HepG2 (cell line): ENCODE data around the gene TSPAN8. TPM values are rescaled to one million over a fixed set of nuclear protein-coding genes. Genes with fewer than 3 reads are reported as not detected.
A peak's percentile ranks its signal among the peaks of the same experiment; 100 is the strongest.

ENCODE experiments used
- DNMT1 ChIP-seq: sonication (generic); formaldehyde crosslinking; IDR thresholded peaks from 2 replicates; pipeline ENCODE4 v1.5.1; 2020; ENCODE audit warnings: mild to moderate bottlenecking, missing genetic modification reagents
- ESRRA ChIP-seq: sonication (generic); formaldehyde crosslinking; IDR thresholded peaks from 2 replicates; pipeline ENCODE4 v1.5.1; 2020; ENCODE audit warnings: mild to moderate bottlenecking, low read depth, missing genetic modification reagents
- KLF15 ChIP-seq: sonication (generic); formaldehyde crosslinking; IDR thresholded peaks from 2 replicates; pipeline ENCODE4 v1.8.1; 2023; ENCODE audit warnings: borderline replicate concordance, mild to moderate bottlenecking, inconsistent platforms, missing genetic modification reagents, mixed read lengths
- NAIF1 ChIP-seq: sonication (generic); formaldehyde crosslinking; IDR thresholded peaks from 2 replicates; pipeline ENCODE4 v1.5.0; 2020; ENCODE audit warnings: mild to moderate bottlenecking, missing genetic modification reagents, borderline replicate concordance
- ZNF335 ChIP-seq: sonication (generic); formaldehyde crosslinking; IDR thresholded peaks from 2 replicates; pipeline ENCODE4 v1.4.0; 2020; ENCODE audit warnings: missing genetic modification reagents
- ZNF878 ChIP-seq: sonication (generic); formaldehyde crosslinking; IDR thresholded peaks from 2 replicates; pipeline ENCODE4 v1.8.1; 2023; ENCODE audit warnings: mild to moderate bottlenecking, missing genetic modification reagents, moderate library complexity
- polyA plus RNA-seq, 8 experiments: library from polyadenylated mRNA; depleted of rRNA in 3 of 8; stranded (reverse) in 7 of 8; unstranded in 1 of 8; fragments of >200 nt; fragmentation: Illumina TruSeq in 4 of 8; extraction: Trizol in 4 of 8; gene quantifications; 2 replicates each; pipeline versions ENCODE4 v1.2.1 to v1.2.3, GENCODE V29; 2011 to 2016; ENCODE audit warnings: low read depth in 4 of 8, missing spikeins in 1 of 8, mixed read lengths in 1 of 8; ENCODE audit not compliant: insufficient read depth in 1 of 8
- total RNA-seq, 5 experiments: library from RNA; depleted of rRNA; stranded (reverse); fragments of >200 nt; fragmentation: Illumina TruSeq; extraction: Trizol; gene quantifications; 2 replicates each; pipeline ENCODE4 v1.2.3, GENCODE V29; 2016; ENCODE audit warnings: low read depth in 1 of 5
- TF ChIP-seq, protein P1 (sequence below): sonication (generic); formaldehyde crosslinking; IDR thresholded peaks from 2 replicates; pipeline ENCODE4 v1.4.0; 2020; ENCODE audit warnings: missing genetic modification reagents
- TF ChIP-seq, protein P2 (sequence below): sonication (generic); formaldehyde crosslinking; IDR thresholded peaks from 2 replicates; pipeline ENCODE4 v1.5.0; 2020; ENCODE audit warnings: missing genetic modification reagents
- TF ChIP-seq, protein P3 (sequence below): sonication (generic); formaldehyde crosslinking; IDR thresholded peaks from 2 replicates; pipeline ENCODE4 v1.5.0; 2020; ENCODE audit warnings: missing genetic modification reagents
- TF ChIP-seq, protein P4 (sequence below): sonication (generic); formaldehyde crosslinking; IDR thresholded peaks from 2 replicates; pipeline ENCODE4 v1.8.1; 2023; ENCODE audit warnings: mild to moderate bottlenecking, moderate library complexity, missing genetic modification reagents
- TF ChIP-seq, protein P5 (sequence below): sonication (generic); formaldehyde crosslinking; IDR thresholded peaks from 2 replicates; pipeline ENCODE4 v1.5.1; 2020; ENCODE audit warnings: mild to moderate bottlenecking, missing genetic modification reagents, borderline replicate concordance
- TF ChIP-seq, protein P6 (sequence below): sonication (generic); formaldehyde crosslinking; IDR thresholded peaks from 2 replicates; pipeline ENCODE4 v1.4.0; 2020; ENCODE audit warnings: missing genetic modification reagents, mild to moderate bottlenecking, borderline replicate concordance

TSPAN8 gene
- total and polyA plus RNA-seq, 2 of the 13 experiments (the other 11 are each of a cell fraction or from before 2014, with no cell fraction given) = 3.4 to 3.9 TPM

DNA sequence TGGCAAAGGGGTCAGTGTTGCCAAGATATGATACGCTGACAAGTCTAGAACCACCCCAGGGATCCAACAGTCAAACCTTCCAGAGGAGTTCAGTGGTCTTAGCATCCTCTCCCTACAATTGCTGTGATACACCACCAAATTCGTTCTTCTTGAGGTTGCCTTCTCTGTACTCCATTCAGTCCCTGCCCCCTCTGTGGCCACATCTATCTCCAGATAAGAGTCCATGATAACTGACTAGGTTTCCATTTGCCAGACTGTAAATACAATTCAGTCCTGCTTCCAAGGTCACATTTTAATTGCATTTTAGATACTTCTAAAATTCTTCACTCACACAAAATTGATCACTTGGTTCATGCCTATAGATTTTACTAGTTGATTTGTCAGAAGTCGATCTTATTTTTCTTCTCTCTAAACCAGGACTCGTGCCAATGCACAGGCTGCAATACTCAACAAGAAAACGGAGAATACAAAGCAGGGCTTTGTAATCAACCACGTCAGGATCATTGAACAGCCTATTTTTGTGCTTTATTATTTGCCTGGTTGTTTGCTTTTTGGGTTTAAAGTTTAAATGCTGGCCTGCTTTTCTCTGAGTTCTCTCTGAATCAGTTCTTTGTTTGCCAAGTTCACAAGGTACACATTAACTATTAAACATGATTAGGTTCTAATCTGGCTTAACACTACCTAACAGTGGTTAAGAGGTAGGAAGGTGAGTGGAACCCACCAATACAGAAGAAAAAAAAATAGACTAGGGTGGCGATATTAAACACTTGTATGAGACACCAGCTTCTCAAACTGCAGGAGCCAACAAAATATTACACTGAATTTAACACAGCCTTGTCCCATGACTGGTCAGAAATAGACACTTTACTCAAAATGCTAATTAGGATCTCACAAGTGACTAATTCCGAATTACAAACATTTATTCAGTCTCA lies 5.3 kb upstream of the TSPAN8 start (continued):
- TF ChIP-seq, protein P1, sequence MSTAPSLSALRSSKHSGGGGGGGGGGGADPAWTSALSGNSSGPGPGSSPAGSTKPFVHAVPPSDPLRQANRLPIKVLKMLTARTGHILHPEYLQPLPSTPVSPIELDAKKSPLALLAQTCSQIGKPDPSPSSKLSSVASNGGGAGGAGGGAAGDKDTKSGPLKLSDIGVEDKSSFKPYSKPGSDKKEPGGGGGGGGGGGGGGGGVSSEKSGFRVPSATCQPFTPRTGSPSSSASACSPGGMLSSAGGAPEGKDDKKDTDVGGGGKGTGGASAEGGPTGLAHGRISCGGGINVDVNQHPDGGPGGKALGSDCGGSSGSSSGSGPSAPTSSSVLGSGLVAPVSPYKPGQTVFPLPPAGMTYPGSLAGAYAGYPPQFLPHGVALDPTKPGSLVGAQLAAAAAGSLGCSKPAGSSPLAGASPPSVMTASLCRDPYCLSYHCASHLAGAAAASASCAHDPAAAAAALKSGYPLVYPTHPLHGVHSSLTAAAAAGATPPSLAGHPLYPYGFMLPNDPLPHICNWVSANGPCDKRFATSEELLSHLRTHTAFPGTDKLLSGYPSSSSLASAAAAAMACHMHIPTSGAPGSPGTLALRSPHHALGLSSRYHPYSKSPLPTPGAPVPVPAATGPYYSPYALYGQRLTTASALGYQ (CRISPR knock-in tag) = peak; percentile 64
- TF ChIP-seq, protein P2, sequence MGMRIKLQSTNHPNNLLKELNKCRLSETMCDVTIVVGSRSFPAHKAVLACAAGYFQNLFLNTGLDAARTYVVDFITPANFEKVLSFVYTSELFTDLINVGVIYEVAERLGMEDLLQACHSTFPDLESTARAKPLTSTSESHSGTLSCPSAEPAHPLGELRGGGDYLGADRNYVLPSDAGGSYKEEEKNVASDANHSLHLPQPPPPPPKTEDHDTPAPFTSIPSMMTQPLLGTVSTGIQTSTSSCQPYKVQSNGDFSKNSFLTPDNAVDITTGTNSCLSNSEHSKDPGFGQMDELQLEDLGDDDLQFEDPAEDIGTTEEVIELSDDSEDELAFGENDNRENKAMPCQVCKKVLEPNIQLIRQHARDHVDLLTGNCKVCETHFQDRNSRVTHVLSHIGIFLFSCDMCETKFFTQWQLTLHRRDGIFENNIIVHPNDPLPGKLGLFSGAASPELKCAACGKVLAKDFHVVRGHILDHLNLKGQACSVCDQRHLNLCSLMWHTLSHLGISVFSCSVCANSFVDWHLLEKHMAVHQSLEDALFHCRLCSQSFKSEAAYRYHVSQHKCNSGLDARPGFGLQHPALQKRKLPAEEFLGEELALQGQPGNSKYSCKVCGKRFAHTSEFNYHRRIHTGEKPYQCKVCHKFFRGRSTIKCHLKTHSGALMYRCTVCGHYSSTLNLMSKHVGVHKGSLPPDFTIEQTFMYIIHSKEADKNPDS = no peak
- TF ChIP-seq ESRRA (CRISPR knock-in tag) (0 out of 2 replicates have a peak, but pooled peaks have one; percentile 27), ZNF335 (CRISPR knock-in tag) (no peak), DNMT1 (CRISPR knock-in tag) (no peak), NAIF1 (no peak), KLF15 (CRISPR knock-in tag) (no peak), ZNF878 (CRISPR knock-in tag) (peak; percentile 50; the same call in 1 of the 2 replicates)
- TF ChIP-seq, protein P3, sequence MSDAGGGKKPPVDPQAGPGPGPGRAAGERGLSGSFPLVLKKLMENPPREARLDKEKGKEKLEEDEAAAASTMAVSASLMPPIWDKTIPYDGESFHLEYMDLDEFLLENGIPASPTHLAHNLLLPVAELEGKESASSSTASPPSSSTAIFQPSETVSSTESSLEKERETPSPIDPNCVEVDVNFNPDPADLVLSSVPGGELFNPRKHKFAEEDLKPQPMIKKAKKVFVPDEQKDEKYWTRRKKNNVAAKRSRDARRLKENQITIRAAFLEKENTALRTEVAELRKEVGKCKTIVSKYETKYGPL (CRISPR knock-in tag) = no peak
- TF ChIP-seq, protein P4, sequence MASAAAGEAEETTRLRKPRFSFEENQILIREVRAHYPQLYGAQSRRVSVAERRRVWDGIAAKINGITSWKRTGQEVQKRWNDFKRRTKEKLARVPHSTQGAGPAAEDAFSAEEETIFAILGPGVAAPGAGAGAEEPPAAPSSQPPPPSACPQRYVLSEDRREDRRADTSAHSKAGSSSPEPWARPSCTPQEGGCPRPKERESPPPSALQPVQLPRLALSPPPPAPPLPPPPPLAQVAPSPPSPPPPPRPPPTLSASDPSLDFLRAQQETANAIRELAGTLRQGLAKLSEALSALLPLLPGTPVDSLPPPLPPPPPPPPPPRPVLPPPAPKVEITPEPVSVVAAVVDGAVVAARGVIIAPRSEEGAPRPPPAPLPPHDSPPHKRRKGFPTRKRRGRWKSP (CRISPR knock-in tag) = peak; percentile 17; the same call in 1 of the 2 replicates
- TF ChIP-seq, protein P5, sequence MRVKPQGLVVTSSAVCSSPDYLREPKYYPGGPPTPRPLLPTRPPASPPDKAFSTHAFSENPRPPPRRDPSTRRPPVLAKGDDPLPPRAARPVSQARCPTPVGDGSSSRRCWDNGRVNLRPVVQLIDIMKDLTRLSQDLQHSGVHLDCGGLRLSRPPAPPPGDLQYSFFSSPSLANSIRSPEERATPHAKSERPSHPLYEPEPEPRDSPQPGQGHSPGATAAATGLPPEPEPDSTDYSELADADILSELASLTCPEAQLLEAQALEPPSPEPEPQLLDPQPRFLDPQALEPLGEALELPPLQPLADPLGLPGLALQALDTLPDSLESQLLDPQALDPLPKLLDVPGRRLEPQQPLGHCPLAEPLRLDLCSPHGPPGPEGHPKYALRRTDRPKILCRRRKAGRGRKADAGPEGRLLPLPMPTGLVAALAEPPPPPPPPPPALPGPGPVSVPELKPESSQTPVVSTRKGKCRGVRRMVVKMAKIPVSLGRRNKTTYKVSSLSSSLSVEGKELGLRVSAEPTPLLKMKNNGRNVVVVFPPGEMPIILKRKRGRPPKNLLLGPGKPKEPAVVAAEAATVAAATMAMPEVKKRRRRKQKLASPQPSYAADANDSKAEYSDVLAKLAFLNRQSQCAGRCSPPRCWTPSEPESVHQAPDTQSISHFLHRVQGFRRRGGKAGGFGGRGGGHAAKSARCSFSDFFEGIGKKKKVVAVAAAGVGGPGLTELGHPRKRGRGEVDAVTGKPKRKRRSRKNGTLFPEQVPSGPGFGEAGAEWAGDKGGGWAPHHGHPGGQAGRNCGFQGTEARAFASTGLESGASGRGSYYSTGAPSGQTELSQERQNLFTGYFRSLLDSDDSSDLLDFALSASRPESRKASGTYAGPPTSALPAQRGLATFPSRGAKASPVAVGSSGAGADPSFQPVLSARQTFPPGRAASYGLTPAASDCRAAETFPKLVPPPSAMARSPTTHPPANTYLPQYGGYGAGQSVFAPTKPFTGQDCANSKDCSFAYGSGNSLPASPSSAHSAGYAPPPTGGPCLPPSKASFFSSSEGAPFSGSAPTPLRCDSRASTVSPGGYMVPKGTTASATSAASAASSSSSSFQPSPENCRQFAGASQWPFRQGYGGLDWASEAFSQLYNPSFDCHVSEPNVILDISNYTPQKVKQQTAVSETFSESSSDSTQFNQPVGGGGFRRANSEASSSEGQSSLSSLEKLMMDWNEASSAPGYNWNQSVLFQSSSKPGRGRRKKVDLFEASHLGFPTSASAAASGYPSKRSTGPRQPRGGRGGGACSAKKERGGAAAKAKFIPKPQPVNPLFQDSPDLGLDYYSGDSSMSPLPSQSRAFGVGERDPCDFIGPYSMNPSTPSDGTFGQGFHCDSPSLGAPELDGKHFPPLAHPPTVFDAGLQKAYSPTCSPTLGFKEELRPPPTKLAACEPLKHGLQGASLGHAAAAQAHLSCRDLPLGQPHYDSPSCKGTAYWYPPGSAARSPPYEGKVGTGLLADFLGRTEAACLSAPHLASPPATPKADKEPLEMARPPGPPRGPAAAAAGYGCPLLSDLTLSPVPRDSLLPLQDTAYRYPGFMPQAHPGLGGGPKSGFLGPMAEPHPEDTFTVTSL = peak; percentile 93; the same call in 1 of the 2 replicates
- TF ChIP-seq, protein P6, sequence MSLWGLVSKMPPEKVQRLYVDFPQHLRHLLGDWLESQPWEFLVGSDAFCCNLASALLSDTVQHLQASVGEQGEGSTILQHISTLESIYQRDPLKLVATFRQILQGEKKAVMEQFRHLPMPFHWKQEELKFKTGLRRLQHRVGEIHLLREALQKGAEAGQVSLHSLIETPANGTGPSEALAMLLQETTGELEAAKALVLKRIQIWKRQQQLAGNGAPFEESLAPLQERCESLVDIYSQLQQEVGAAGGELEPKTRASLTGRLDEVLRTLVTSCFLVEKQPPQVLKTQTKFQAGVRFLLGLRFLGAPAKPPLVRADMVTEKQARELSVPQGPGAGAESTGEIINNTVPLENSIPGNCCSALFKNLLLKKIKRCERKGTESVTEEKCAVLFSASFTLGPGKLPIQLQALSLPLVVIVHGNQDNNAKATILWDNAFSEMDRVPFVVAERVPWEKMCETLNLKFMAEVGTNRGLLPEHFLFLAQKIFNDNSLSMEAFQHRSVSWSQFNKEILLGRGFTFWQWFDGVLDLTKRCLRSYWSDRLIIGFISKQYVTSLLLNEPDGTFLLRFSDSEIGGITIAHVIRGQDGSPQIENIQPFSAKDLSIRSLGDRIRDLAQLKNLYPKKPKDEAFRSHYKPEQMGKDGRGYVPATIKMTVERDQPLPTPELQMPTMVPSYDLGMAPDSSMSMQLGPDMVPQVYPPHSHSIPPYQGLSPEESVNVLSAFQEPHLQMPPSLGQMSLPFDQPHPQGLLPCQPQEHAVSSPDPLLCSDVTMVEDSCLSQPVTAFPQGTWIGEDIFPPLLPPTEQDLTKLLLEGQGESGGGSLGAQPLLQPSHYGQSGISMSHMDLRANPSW (CRISPR knock-in tag) = no peak
